GM12891 (cell line): ENCODE results near the gene PGLYRP1. TPM values are rescaled to one million over a fixed set of nuclear protein-coding genes. Genes with fewer than 3 reads are reported as not detected.

Source experiments
- DNase-seq: peaks from one replicate; pipeline ENCODE4 v3.0.0; 2011; ENCODE audit warnings: low spot score; ENCODE audit not compliant: insufficient read length
- FAIRE-seq: peaks from 2 replicates; lab custom pipeline; 2011; peaks lifted over from hg19 to GRCh38; lab: Jason Lieb, UNC
- PAX5 ChIP-seq: IDR thresholded peaks from 2 replicates; pipeline ENCODE4 v1.6.1; 2011; ENCODE audit warnings: low read length, moderate library complexity, mild to moderate bottlenecking; ENCODE audit not compliant: insufficient read depth, severe bottlenecking
- POLR2A ChIP-seq: IDR thresholded peaks from 2 replicates; pipeline ENCODE4 v1.6.1; 2011; ENCODE audit warnings: low read depth, low read length, control low read depth
- POLR2AphosphoS5 ChIP-seq: IDR thresholded peaks from 2 replicates; pipeline ENCODE4 v1.6.1; 2011; ENCODE audit warnings: low read depth, low read length, control low read depth
- POU2F2 ChIP-seq: IDR thresholded peaks from 2 replicates; pipeline ENCODE4 v1.6.1; 2011; ENCODE audit warnings: low read depth, mild to moderate bottlenecking, control low read depth, low read length, moderate library complexity
- SPI1 ChIP-seq: IDR thresholded peaks from 2 replicates; pipeline ENCODE4 v1.6.1; 2011; ENCODE audit warnings: low read depth, low read length, control low read depth
- TAF1 ChIP-seq: IDR thresholded peaks from 2 replicates; pipeline ENCODE4 v1.6.1; 2011; ENCODE audit warnings: low read depth, low read length, control low read depth
- polyA plus RNA-seq: library from polyadenylated mRNA; unstranded; fragments of >200 nt; gene quantifications from one replicate; pipeline ENCODE4 v1.2.1, GENCODE V29; 2012; ENCODE audit warnings: low read depth, missing spikeins, inconsistent platforms; ENCODE audit not compliant: missing spikeins

The PGLYRP1 gene, protein sequence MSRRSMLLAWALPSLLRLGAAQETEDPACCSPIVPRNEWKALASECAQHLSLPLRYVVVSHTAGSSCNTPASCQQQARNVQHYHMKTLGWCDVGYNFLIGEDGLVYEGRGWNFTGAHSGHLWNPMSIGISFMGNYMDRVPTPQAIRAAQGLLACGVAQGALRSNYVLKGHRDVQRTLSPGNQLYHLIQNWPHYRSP
- not detected for polyA plus RNA-seq

- FAIRE-seq = no peak
Measured at GRCh38 chr19:46022431-46023310, at the start of gene PGLYRP1. Gene PGLYRP1 (minus strand): TSS chr19:46023053. CDS start chr19:46023021, 32 bp downstream.

DNA sequence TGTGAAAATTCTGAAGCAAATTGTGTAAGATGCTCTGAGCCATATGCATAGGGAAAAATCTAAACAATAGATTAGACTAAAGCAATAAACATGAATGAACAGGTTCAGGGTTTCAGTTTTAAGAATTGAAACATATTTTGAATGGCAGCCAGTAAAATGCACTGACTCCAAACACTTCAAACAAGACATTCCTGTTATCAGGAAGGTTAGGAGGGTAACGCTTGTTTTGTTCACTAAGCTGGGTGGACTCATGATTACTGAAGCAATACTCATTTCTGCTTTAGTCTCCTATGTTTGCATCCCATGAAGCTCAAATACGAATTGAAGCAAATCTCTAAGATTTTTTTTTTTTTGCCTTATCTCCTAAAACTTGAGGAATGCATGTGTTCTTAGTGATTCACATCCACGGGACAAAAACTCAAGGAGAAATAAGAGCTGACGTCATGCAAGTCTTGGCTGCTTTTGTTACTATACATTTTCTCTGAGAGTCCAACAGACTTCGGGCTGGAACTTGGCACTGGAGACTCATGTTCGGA, 47.0 kb upstream of the PGLYRP1 start:
- FAIRE-seq (no peak), DNase-seq (no peak)
- TF ChIP-seq PAX5 (no peak), TAF1 (no peak), POLR2A (no peak), POLR2AphosphoS5 (no peak), POU2F2 (no peak), SPI1 (no peak)

More at GRCh38 chr19:46022431-46023310, at the start of gene PGLYRP1:
- no peak for DNase-seq
- TF ChIP-seq TAF1 (no peak), POU2F2 (no peak), PAX5 (no peak), SPI1 (no peak), POLR2A (no peak), POLR2AphosphoS5 (no peak)

GRCh38 chr19:46068345-46069258, 45.7 kb upstream of the PGLYRP1 start:
- FAIRE-seq = no peak
- TF ChIP-seq SPI1 = no peak
- TF ChIP-seq POU2F2 = no peak
- no peak for TF ChIP-seq POLR2AphosphoS5
- no peak for TF ChIP-seq TAF1
- TF ChIP-seq PAX5 = no peak
- no peak for TF ChIP-seq POLR2A
- DNase-seq = no peak

GRCh38 chr19:46067691-46068090, 44.8 kb upstream of the PGLYRP1 start:
- no peak for DNase-seq

DNA sequence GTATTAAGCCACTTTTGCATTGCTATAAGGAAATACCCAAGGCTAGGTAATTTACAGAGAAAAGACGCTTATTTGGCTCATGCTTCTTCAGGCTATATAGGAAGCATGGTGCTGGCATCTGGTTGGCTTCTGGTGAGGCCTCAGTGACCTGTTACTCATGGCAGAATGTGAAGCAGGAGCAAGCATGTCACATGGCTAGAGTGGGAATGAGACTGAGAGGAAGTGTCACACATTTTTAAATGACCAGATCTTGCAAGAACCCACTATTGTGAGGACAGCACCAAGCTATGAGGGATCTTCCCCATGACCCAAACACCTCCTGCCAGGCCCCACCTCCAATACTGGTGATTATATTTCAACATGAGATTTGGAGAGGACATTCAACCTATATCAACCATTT, 43.6 kb upstream of the PGLYRP1 start:
- no peak for DNase-seq
- no peak for TF ChIP-seq SPI1
- no peak for TF ChIP-seq POLR2A
- TF ChIP-seq POLR2AphosphoS5 = no peak
- TF ChIP-seq TAF1 = no peak
- TF ChIP-seq POU2F2 = no peak
- TF ChIP-seq PAX5 = no peak
- FAIRE-seq = no peak

More at GRCh38 chr19:46067691-46068090, 44.8 kb upstream of the PGLYRP1 start:
- TF ChIP-seq POU2F2 = no peak
- TF ChIP-seq TAF1 = no peak
- no peak for TF ChIP-seq POLR2AphosphoS5
- TF ChIP-seq PAX5 = no peak
- FAIRE-seq = no peak

DNA sequence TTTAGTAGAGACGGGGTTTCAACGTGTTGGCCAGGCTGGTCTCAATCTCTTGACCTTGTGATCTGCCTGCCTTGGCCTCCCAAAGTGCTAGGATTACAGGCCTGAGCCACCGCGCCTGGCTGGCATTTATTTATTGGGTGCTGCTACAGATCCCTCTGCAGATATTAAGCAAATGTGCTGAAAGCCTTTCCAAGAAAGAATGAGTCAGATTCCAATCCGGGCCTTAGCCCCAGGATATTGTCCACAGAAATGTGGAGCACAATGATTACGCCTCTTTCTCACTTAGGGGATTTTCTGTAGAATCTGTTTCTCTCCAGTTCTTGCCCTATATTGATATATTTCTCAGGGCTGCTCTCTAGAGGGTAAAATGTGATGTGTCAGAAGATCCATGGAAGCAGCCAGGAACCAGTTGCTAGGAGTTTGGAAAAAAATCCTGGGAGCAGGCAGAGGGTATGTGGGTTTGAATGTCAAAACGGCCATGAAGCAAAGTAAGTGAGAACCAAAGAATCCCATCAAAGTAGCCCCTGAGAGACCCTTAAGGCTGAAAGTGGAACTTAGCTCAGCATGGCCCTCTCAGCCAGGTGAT, 42.7 kb upstream of the PGLYRP1 start:
- TF ChIP-seq POU2F2 (no peak), PAX5 (no peak), POLR2AphosphoS5 (no peak), SPI1 (no peak), TAF1 (no peak)
- FAIRE-seq (no peak), DNase-seq (no peak)

GRCh38 chr19:46063201-46063600, 40.3 kb upstream of the PGLYRP1 start:
- FAIRE-seq (no peak), DNase-seq (no peak)
- TF ChIP-seq POLR2A (no peak), TAF1 (no peak), POLR2AphosphoS5 (no peak), SPI1 (no peak), PAX5 (no peak), POU2F2 (no peak)

DNA sequence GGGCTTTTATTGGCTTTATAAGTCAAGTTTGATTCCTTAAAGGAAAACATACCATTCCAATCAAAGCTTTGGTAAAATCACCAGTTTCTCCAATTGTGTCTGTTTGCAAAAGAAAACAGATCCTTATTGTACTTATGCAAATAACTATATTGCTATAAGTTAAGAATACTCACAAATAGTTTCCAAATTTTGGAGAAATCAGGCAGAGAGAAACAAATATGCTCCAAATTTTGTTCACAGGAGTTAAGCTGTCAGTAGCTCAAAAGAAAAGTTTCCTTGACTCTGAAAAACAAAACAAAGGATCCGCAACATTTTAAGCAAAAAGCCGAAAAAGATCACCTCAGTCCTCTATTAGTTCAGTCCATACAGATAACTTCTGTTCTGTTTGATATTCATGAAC, 37.2 kb upstream of the PGLYRP1 start:
- TF ChIP-seq PAX5 = no peak
- TF ChIP-seq TAF1 = no peak
- no peak for TF ChIP-seq POLR2A
- TF ChIP-seq SPI1 = no peak
- TF ChIP-seq POU2F2 = no peak
- TF ChIP-seq POLR2AphosphoS5 = no peak
- FAIRE-seq = no peak
- no peak for DNase-seq
